Measurements from ENCODE around the gene TBC1D2B.
A peak's percentile ranks its signal among the peaks of the same experiment; 100 is the strongest.

TBC1D2B gene

GRCh38 chr15:78071383-78071782 lies 6.1 kb downstream of the TBC1D2B start:
- no peak for DNase-seq

GRCh38 chr15:78070049-78070700 lies 7.3 kb downstream of the TBC1D2B start:
- no peak for DNase-seq

GRCh38 chr15:78069462-78070029 lies 8.0 kb downstream of the TBC1D2B start:
- DNase-seq: no peak

DNA sequence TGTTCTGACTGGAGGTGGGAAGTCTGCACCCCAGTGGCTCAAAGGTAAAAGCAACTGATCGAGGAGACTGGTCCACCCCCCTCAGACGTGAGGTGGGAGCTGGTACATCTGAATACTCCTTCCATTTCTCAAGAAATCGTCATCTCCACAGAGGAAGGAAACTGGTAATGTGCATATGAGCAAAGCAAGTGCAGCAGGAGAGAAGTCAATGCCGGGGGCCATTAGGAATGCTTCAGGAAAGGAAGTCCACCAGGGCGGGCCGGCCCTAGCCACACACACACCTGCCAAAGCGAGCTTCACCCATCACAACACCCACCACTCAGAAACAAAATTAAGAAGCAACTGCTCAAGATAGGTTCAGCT lies 8.5 kb downstream of the TBC1D2B start:
- no peak for DNase-seq

GRCh38 chr15:78067328-78068228 lies 9.9 kb downstream of the TBC1D2B start:
- DNase-seq: peak; percentile 4

DNA sequence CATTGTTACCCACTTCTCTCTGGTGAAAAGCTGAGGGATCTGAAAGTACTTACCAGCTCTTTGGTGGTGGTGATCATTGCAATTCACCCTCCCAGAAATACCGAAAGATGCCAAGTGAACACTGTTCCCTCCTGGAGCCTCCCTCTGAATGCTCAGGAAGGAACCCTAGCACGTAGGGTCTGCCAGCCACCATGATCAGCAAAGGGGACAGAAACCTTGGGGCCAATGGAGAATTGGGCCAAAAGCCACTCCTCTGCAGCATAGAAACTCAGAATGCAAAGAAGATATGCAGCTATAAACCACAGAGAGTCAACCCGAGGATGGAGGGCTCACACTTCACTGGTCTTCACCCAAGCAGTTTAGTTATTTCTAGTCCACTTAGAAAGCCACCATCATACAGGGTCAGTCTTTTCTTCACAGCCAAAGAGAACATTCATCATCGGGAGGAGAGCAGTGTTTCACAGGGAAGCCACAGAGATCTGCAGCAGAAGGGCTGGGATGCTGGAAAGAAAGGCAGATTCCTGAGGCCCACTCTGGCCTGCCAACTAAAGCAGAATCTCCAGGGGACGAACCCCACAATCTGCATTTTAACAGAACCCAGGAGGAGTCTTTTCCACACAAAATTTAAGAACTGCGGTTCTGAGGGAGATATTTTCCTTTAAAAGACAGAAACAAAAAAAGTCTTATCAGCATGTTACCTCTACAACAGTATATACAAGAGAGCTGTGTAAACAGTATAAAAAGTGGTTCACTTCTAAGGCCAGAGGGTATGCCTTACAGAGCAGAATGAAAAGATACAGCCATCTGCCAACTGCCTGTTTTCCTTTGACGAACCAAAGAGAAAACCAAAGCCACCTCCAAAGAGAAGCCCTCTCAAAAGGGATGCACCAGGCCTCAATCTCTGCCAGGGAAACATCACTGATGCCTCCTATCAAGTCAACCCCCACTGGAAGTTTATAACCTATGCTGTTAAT lies 11.3 kb downstream of the TBC1D2B start:
- DNase-seq: no peak

DNA sequence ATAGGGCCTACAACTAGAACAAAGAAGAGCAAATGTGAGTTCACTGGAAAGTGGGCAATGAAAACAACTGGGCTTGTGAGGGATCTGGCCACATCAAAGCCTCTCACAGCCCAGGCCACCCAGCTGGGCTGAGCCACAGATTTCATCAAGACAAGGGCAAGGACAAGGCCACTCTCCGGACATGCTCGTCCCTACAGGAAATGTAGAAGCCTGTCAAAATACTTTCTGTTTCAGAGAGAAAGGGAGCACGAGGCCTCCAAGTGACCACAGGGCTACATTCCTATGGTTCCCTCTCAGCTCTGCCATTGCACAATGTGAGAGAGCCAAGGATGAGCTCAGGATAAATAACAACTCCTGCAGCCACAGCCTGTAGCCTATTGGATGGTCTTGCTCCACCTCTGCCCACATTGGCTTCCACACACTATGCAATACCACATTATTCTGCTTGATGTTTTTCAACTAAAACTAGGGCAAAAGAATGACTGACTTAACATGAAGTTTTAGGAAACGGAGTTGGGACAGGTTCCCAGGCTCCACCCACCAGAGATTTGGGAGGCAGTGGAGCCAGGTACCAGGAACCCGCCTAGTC lies 12.1 kb downstream of the TBC1D2B start:
- no peak for DNase-seq

- no peak for DNase-seq
Observed at GRCh38 chr15:78064544-78064943, 13.0 kb downstream of the TBC1D2B start.

GRCh38 chr15:78063970-78064385 lies 13.5 kb downstream of the TBC1D2B start:
- DNase-seq: no peak

GRCh38 chr15:78063217-78063616 lies 14.3 kb downstream of the TBC1D2B start:
- DNase-seq: no peak

GRCh38 chr15:78061963-78062427 lies 15.5 kb downstream of the TBC1D2B start:
- peak; percentile 71 for DNase-seq

- no peak for DNase-seq
Observed at GRCh38 chr15:78060232-78060631, 17.3 kb downstream of the TBC1D2B start.

DNA sequence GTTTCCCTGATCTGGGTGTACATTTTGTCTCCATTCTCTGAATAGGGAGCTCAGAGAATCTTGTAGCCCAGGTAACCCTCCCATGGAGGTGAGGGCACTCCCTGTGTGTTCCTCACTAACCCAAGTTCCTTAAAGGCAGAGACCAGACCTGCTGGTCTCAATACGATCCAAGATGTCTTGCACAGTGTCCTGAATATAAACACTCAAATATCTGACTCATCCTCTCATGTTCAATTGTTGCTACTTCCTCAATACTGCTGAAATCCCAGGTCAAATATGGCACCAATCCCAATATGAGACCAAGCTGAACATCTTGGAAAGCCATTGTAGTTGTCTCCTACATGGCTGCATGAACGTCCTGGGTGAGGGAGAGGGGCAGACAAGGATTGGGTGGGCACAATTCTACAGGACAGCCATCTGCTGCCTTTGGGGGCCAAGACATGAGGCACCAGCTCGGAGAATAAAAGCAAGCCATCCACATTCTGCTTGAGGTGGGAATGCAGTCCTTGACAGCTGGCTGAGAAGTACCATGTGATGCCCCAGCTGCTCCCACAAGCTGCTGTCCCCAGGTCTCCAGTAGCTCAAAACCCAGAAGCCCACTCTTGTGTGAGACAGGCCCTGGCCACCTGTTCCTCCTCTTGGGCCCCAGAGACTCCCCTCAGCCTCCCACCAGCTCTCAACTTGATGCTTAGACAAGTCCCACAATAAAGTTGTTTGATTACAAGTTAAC lies 18.2 kb downstream of the TBC1D2B start:
- no peak for DNase-seq

DNA sequence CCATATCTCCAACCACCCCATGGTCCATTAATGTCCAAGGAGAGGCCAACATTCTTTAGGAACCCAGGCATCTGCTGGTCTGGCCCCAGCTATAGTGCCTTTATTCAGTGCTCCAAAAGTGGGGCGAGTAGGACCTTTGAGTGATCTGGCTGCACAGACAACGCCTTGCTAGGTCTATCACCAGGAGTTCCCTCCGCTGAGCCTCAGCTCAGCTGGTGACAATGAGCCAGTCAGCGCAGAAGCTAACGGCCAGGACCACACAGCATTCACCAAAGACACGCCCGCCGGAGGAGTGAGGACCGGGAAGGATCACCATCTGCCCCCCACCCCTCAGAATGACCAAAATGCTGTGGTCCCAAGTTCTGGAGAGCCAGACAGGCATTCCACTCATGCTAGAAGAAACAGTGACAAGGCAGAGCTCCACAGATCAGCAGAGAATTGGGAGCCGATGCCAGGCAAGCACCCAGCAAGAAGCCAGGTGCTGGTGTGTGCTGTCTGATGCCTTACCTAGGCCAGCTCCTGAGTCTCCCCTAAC lies 19.0 kb downstream of the TBC1D2B start:
- no peak for DNase-seq

DNA sequence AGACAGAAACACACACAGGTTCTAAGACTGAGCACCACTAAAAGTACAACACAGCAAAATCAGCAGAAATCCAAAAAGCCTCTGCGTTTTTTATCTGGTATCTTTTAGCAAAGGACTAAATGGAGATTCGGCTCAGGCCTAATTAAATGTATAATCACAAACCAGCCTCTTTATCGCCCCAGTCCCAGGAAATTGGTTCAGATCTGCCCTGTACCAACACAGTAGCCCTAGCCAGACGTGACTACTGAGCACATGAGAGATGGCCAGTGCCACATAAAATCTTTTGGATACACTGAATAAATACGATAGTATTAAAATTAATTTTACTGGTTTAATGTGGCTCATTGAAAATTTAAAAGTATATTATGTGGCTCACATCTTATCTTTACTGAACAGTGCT lies 19.7 kb downstream of the TBC1D2B start:
- DNase-seq: no peak

GRCh38 chr15:78056714-78057269 lies 20.7 kb downstream of the TBC1D2B start:
- no peak for DNase-seq

- DNase-seq: no peak
Observed at GRCh38 chr15:78055919-78056713, 21.4 kb downstream of the TBC1D2B start.

DNA sequence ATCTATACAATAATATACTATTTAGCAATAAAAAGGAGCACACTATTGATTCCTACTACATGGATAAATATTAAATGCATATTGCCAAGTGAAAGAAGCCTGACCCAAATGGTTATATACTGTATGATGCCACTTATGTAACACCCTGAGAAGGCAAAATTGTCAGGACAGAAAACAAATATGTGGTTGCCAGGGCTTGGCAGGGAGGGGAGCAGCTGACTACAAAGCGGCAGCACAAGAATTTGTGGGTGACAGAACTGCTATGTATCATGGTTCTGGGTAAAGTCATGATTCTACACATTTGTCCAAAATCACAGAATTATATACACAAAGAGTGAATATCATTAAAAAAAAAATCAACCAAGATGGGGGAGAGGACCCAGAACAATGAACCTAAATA lies 22.5 kb downstream of the TBC1D2B start:
- DNase-seq: no peak

DNA sequence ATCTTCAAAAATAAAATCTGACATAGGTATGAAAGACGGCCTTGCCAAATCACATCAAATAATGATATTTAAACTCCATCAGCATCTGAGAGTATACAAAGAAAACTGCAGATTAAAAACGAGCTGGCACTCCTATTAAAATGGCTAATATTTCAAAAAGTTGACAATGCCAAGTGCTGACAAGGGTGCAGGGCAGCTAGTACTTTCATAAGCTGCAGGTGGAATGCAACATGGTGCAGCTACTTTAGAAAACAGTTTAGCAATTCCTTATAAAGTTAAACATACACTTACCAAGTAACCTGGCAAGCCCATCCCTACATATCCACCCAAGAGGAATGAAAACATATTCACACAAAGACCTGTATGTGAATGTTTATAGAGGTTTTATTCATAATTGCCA lies 23.0 kb downstream of the TBC1D2B start:
- DNase-seq: no peak

- DNase-seq: no peak
Observed at GRCh38 chr15:78052545-78052944, 25.0 kb downstream of the TBC1D2B start.

Data from DMS79 treated with DMSO at 0.1 percent for 48 hours (cell line).